NOMO-1 (cell line): Measurements from ENCODE around the gene OPTN.
"Not testable (repeated sequence)": the region's sequence is repeated elsewhere in the genome, so short reads cannot be mapped to it uniquely, and the experiment has no call there.

Source experiments
- DNase-seq, 2 experiments: peaks; one replicate each; lab custom pipeline; 2025; ENCODE audit not compliant: unreplicated experiment in 2 of 2; lab: John Stamatoyannopoulos, UW

OPTN gene

DNA sequence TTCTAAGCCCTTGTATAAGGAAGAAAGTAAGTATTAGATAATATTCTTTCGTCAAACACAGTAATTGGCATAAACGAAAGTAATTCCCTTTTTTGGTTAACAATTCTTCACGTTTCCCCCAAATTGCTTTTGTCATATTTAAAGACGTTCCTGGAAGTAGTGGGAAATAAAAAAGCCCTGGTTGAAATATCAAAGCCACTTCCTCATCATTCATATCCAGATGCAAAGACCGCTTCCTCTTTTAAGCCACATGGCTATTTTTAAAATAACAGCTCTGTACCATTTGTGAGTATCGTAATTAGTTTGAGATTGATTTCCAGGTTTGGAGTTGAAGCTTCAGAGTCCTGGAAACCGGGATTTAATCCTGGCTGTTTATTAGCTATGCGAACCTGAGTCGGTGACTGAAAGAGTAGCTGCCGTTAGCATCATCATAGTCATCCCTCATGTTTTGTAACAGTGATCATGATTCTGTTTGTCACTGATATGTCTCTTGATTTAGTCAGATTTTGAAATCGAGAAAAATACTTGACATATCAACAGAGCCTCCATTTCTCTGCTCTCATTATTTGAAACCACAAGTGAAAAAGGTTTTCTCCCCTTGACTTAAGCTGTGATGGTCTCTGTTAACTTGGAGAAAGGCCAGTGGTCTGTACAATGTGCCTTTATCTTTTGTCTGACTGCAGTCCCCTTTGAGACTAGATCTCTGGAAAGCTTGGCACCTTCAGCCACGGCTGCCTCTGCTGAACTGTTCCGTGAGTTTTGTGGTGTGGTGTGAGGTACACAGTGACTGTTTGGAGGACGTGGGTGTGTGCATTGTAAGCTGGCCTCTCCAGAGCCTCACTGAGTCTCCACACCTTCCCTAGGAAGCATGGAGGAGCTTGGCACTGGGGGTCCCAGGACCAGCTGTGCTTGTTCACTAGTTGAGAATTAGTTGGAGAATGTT, 18.1 kb downstream of the OPTN start:
- DNase-seq, result peak; percentile 66 to 96

DNA sequence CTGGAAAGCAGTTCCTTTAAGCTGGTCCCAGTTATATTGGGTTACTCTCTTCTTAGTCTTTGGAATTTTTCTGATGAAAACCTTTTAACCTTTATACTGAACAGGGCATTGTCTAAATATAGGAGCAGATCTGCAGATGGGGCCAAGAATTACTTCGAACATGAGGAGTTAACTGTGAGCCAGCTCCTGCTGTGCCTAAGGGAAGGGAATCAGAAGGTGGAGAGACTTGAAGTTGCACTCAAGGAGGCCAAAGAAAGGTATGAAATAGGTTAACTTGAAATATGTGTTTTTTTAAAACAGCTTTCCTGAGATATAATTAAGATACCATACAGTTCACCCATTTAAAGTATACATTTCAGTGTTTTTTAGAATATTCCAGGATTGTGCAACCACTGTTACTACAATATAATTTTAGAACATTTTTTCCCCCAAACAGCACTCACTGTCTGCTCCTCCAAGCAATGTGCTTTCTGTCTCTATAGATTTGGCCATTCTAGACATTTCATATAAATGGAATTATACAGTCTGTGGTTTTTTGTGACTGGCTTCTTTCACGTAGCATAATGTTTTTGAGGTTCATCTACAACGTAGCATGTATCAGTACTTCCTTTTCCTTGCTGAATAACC, 18.9 kb downstream of the OPTN start:
- DNase-seq, result no peak

DNA sequence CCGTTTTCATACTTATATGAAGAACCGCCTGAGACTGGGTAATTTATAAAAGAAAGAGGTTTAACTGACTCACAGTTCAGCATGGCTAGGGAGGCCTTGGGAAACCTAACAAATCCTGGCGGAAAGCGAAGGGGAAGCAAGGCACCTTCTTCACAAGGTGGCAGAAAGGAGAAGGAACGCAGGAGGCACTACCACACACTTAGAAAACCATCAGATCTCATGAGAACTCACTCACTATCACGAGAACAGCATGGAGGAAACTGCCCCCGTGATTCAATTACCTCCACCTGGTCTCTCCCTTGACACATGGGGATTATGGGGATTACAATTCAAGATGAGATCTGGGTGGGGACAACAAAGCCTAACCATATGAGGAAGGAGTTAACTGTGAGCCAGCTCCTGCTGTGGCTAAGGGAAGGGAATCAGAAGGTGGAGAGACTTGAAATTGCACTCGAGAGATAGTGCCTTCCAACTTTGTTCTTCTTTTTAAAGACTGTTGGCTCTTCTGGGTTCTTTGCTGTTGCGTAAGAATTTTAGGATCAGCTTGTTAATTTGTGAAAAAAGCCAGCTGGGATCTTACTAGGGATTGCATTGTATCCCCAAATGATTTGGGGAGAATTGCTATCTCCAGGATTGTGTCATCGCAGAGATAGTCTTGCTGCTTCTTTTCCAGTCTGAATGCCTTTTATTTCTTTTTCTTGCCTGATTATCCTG, 21.0 kb downstream of the OPTN start:
- peak in 1 of 2 experiments; percentile 7 for DNase-seq

DNA sequence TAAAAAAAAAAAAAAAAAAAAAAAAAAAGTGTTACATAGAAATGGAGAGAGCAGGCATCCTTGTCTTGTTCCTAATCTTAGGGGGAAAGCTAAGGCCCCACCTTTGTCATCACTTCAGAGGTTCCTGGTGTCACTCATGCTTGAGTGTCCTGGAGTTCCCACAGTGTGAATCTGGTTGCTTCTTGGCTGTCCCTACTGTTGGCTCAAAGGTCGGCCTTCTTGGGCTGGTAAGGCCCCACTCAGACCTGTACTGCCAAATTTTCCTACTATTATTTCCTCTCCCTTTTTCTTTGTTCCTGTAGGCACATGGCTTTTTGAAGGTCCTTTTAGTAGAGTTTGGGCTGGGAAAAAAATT, 21.5 kb downstream of the OPTN start:
- no peak for DNase-seq

DNA sequence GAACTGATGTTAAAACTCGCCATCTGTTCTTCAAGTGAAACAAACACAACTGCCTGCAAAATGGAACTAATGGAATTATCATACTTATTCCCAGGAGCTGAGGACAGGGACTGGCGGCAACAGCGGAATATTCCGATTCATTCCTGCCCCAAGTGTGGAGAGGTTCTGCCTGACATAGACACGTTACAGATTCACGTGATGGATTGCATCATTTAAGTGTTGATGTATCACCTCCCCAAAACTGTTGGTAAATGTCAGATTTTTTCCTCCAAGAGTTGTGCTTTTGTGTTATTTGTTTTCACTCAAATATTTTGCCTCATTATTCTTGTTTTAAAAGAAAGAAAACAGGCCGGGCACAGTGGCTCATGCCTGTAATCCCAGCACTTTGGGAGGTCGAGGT, 36.7 kb downstream of the OPTN start:
- no peak for DNase-seq

DNA sequence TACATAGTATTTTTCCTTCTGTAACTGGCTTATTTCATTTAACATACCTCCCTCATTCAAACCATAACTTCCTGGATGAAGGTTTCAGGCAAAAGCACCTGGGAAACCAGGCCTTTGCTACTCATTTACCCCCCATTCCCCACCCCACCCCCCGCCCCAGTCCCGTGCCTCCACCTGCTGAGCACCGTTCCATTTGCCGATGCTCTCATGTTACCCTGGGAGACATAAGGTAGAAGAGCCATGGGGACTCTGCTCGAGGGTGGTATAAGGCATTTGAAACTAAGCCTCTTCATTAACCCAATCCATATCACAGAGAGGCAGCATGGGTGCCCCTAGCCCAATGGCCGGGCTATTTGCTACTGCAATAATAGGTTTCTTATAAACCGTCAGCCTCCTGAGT, 39.2 kb downstream of the OPTN start:
- DNase-seq, result no peak

DNA sequence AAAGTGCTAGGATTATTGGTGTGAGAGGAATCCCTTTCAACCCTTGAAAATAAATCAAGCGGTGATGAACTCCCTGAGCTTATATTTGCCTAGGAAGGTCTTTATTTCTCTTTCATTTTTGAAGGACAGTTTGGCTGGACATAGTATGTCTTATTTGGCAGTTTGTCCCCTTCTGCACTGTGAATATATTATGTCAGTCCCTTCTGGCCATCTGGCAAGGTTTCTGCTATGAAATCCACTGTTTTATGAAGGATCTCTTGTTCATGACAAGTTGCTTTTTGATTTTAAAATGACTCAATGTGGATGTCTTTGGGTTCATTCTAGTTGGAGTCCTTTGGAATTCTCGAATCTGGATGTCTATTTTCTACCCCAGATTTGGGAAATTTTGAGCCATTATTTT, 39.7 kb downstream of the OPTN start:
- DNase-seq, result no peak

DNA sequence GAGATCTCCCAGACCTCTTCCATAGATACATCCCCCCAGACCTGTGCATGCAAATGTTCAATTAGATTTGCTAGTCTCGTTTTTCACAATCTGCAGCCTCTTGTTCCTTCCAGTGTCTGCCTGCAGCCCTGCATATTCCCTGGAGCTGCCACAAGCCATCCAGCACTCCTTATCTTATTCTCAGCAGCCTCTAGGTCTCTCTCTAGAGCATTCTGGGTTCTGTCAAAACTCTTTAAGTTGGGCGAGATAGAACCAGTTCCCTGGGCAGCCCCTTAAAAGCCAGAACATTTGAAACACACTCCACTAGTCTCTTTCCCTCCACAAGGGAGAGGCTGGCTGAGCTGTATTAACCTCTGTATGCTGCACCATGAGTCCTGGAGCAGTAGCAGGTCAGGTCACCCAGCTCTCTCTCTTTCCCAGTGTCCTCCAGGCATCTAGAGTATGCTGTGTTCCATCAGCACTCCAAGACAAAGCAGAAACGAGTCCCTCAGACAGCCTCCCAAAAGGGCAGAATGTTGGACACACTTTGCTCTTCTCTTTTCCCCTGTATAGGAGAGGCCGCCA, 40.7 kb downstream of the OPTN start:
- DNase-seq, result no peak

DNA sequence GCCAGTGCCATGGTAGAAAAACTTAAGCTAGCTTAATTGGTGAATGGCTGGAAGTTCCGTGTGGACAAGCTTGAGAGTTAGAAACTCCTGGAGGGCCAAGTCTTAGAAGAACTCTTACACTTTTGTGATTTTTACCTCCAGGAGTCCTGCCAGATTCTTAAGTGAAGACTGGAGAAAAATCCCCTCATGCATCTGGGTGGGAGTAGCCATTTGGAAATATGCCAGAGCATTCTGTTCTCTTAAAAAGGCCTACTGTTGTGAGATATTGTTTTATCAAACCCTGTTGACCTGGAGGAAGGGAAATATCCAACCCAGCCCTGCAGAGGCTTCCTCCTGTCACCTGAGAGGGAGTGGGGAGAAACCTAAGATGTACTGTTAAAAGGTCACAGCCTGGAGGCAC, 43.8 kb downstream of the OPTN start:
- DNase-seq, result no peak

DNA sequence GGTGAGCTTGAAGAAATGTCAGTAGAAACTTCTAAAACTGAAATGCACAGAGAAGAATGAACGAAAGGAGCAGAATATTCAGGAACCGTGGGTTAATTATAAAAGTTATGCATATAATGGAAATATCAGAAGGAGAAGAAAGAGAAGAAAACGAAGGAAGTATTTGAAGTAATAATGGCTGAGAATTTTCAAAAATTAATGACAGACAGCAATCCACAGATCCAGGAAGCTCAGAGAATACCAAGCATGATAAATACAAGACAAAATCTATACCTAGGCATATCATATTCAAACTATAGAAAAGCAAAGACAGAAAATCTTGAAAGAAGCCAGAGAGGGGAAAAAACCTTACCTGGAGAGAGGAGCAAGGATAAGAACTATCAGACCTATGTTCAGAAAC, 44.9 kb downstream of the OPTN start:
- no peak for DNase-seq

DNA sequence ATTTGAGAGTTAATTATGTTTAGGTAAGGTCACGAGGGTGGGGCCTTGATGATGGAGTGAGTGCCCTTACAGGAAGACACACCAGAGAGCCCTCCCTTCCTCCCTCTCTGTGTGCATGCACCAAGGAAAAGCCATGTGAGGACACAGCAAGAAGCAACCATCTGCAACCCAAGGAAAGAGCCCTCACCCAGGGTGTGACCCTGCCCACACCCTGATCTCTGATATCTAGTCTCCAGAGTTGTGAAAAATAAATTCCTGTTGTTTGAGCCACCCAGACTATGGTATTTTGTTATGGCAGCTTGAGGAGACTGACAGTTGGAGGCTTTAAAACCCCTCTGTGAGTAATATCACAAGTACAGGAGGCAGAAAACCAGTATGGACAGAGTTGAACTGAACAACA, 46.4 kb downstream of the OPTN start:
- no peak for DNase-seq

DNA sequence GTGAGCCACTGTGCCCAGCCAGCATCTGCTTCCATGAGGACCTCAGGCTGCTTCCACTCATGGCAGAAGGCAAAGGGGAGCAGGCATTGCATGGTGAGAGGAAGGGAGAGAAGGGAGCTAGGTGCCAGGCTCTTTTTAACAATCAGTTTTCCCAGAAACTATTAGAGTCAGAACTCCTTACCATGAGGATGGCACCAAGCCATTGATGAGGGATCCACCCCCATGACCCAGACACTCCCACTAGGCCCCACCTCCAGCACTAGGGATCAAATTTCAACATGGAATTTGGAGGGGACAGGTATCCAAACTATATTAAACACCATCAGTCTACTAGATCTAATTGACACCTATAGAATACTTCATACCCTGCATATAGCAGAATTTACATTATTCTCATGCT, 47.2 kb downstream of the OPTN start:
- no peak for DNase-seq

DNA sequence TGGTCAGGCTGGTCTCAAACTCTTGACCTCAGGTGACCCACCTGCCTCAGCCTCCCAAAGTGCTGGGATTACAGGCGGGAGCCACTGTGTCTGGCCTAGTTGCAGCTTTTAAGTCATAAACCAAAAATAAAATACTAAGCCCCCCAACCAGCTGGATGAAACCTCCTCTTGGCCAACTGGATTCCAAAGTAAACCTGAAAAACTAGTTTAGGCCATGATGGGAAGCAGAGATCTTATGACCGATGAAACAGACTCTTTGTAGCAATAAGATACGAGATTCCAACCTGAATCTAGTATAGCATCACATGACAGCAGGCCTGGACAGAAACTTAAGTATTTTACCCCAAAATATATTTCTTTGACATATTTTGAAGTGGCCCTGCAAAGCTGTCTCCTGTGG, 52.3 kb downstream of the OPTN start:
- no peak for DNase-seq

DNA sequence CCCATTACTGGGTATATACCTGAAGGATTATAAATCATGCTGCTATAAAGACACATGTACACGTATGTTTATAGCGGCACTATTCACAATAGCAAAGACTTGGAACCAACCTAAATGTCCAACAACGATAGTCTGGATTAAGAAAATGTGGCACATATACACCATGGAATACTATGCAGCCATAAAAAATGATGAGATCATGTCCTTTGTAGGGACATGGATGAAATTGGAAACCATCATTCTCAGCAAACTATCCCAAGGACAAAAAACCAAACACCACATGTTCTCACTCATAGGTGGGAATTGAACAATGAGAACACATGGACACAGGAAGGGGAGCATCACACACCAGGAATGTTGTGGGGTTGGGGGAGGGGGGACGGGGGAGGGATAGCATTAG, 55.9 kb downstream of the OPTN start:
- DNase-seq, result not testable (repeated sequence)

DNA sequence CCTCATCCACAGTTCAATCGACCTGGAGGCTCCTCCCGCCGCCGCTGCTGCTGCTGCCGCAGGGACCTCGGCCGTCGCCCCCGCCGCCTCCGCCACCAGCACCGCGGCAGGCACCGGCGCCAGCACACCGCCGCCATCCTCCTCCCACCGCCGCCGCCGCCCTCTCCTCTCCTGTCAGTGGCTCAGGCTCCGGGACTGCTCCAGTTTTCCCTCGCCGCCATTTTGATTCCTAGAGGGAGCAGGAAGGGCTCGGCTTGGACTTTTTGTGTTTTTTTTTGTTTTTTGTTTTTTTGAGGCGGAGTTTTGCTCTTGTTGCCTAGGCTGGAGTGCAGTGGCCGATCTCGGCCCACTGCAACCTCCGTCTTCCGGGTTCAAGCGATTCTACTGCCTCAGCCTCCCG, 58.4 kb downstream of the OPTN start:
- no peak for DNase-seq

DNA sequence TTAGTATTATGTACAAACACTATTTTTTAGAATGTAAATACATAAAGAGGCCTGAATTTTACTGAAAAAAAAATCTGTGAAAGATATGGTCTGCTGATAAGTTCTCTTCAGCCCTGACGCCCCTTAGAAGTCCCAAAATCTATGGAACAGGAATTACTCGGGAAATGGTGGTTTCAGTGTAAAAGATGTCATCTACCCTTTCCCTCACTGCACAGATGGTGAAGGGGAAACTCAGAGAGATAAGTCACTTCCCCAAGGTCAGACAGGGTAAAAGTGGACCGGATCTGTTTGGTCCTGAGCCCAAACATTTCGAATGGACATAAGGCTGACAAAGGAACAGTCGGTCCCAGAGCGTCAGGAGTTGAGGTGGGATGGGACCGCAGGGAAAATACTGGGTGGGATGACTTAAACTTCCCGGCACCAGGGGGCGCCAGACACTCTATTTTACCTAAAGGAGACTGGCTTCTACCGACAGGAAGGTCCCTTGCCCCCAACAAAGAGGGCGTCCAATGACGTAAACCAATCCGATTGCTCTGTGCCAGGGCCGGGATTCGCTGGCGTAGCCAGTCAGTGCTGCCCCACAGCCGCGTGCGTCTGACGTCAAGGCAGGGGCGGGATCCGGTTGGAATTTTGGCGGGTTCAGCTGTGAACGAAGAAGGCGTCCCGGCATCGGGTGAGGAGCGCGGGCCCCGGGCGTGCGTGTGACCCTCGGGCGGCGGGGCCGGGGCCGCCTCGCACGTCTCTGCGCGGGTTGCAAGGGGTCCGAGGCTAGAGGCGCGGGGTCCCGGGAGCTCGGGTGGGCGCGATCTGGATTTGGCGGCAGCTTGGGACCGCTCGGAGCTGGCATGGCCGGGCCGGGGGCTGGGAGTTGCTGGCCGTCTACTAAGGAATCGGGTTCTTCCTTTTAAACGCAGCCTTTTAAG, 61.2 kb downstream of the OPTN start, which contains the start of gene MCM10:
TSS of gene MCM10 (plus strand) at position 625 of the 923 bp plus-strand sequence. CDS start 2,645 bp downstream, outside the sequence.
- peak; percentile 98 for DNase-seq

DNA sequence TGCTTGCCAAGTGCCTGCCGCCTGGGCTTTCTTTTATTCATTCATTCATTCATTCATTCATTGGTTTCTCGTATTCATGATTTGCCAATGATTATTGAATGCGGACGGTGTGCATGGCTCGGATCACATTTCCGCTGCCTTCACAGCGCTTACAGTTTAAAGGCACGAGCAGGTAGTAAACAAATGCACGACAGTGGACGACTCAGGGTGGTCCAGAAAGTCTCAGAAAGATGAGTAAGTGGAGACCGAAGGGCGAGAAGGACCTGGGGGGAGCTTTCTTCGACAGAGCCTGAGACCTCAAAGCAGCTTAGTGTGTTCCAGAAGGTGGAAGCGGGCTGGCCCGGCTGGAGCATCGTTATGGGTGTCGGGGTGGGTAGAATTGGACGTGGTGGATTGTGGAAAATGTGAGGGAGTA, 61.9 kb downstream of the OPTN start:
- no peak for DNase-seq

DNA sequence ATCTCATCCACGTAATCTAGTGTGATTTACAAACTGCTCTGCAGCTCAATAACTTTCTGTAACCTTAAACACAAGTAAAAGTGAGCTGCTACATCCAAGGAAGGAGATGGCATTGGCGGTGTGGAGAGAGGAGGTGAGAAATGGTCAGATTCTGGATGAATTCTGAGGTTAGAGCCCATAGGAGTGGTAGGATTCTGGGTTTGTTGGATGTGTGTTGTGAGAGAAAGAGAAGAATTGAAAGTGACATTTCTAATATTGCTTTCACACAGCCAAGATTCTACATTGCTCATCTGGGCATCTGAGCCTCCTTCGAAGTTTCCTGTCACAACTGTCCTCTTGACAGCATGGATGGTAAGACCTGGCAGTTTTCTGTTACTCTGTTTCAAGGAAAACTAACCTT, 63.9 kb downstream of the OPTN start:
- DNase-seq, result no peak

DNA sequence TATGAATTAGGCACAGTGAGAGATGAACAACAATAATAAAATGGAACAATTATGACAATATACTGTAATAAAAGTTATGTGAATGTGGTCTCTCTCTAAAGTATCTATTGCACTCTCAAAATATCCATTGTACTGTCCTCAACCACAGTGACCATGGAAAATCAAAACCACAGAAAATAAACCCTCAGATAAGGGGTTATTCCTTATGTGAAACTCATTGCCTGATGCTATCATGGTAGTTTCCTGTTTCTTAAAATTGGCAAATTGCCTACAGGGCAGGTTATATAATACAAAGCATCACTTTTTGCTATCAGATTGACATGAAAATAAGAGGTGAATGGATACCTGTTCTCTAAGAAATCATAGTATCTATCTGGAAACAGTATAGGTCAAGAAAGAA, 65.2 kb downstream of the OPTN start:
- DNase-seq, result no peak

DNA sequence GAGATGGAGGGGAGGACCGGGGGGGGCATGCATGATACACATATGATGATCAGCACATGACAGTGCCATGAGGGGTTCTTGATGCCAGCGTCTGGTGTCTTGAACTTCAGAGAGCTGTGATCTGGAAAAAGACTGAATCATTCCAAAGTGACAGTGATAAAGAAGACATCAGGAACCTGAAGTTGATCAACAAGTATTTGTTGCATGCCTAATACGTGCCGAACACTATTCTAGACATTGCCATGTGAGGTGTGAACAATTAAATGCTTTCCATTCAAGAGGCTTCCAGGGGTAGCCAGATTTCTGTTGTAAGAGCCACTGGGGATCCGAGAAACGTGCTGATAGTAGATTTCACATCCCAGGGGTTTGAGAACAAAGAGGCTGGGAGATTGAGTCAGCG, 67.6 kb downstream of the OPTN start:
- DNase-seq, result no peak
